GM19328 (cell line): ENCODE data around the gene TYROBP.
"Not testable (repeated sequence)": the region's sequence is repeated elsewhere in the genome, so short reads cannot be mapped to it uniquely, and the experiment has no call there.

Experiments used
- ATAC-seq: cut with Tn5 transposase; IDR thresholded peaks from one replicate; pipeline ENCODE4 v1.9.1; 2021; ENCODE audit warnings: mild to moderate bottlenecking, moderate library complexity; ENCODE audit not compliant: unreplicated experiment

The TYROBP gene

GRCh38 chr19:35908010-35908441 is at the start of gene TYROBP:
TYROBP (minus strand) TSS chr19:35908295; CDS start chr19:35908228, 67 bp downstream.
- no peak for ATAC-seq

GRCh38 chr19:35957411-35957810 is 49.3 kb upstream of the TYROBP start:
- ATAC-seq, result not testable (repeated sequence)

DNA sequence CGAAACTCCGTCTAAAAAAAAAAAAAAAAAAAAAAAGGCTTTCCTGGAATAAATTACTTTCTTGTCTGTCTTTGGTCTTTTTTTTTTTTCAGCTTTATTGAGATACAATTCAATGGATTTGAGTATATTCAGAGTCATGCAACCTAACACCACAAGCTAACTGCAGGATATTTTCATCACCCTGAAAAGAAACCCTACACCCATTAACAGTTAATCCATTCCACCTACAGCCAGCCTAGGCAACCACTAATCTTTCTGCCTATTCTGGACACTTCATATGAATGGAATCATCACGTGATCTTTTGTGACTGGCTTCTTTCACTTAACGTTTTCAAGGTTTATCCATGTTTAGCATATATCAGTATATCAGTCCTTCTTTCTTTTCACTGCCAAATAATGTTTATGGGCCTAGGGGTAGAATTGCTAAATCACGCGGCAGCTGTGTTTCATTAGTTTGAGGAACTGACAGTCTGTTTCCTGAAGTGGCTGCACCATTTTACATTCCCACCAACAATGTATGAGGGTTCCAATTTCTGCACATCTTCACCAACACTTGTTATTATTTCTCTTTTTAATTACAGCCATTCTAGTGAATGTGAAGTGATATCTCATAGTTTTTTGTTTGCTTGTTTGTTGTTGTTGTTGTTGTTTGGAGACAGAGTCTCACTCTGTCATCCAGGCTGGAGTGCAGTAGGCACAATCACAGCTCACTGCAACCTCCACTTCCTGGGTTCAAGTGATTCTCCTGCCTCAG is 48.0 kb upstream of the TYROBP start:
- no peak for ATAC-seq

GRCh38 chr19:35949131-35949530 is 41.0 kb upstream of the TYROBP start:
- no peak for ATAC-seq

DNA sequence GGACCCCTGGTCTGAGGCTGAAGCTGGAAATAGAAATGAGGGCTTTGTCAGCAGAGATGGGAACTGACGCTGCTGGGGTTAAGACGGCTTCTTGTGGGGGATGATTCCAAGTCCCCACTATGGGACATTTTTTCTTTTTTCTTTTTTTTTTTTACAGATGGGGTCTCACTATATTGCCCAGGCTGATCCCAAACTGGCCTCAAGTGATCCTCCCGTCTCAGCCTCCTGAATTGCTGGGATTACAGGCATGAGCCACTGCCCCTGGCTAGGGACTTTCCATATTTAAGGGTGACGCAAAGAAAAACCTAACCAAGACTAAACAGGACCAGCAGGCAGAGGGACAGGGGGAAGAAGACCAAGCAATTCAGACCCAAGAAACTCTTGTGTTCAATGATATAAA is 38.1 kb upstream of the TYROBP start:
- ATAC-seq, result no peak

GRCh38 chr19:35945121-35945790 is 37.2 kb upstream of the TYROBP start:
- no peak for ATAC-seq

DNA sequence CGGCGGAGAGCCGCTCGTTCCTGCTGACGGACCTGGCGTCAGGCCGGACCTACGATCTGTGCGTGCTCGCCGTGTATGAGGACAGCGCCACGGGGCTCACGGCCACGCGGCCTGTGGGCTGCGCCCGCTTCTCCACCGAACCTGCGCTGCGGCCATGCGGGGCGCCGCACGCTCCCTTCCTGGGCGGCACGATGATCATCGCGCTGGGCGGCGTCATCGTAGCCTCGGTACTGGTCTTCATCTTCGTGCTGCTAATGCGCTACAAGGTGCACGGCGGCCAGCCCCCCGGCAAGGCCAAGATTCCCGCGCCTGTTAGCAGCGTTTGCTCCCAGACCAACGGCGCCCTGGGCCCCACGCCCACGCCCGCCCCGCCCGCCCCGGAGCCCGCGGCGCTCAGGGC is 36.5 kb upstream of the TYROBP start:
- no peak for ATAC-seq

DNA sequence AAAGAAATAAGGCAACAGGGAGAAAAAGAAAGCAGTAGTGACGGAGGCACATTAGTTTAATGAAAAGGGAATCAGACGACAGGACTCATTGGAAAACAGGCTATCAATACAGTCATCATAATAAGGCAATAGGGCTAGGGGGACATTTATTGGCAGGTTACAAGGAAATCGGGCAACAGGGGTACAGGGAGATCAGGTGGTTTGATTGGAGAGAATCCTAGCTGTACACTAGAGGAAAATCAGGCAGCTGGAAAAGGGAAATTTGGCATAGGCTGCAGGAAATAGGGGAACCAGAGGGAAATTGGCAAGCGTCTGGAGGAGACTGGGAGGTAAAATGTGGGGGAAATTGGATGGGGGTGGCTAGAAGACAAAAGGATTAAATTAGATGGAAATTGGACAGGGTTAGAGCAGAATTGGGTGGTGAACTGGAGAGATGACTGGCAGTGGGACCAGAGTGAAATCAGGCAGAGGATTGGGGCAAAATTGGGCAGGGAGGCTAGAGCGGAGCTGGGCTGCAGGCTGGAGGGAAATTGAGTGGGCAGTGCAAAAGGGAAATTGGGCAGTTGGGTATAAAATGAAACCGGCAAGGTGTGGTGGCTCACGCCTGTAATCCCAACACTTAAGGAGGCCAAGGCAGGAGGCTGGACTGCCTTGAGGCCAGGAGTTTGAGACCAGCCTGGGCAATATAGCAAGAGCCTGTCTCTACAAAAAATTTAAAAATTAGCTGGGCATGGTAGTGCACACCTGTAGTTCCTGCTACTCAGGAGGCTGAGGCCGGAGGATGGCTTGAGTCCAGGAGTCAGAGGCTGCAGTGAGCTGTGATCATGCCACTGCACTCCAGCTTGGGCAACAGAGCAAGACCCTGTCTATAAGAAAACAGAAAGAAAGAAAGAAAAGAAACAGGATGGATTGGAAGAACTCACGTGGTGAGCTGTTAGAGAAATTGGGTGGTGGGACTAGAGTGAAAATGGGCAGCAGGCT is 35.5 kb upstream of the TYROBP start:
- ATAC-seq, result no peak

DNA sequence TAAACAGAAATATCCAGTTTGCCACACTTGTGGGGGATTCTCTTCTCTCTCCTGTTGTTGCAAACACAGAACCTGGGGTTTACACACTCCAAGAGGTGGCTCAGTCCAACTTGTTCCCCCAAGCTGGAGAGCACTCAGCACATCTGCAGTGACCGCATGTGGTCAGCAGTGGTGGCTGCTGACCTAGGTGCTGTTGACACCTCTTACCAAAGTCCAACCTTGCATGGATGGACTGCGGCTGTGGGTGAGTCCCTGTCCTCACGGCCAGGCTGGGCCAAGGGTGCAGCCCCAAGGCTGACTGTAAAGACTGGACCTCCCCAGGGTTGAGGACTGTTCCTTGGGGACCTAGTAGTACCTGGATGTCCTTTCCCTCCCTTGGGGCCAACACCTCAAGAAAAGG is 34.1 kb upstream of the TYROBP start:
- no peak for ATAC-seq

- no peak for ATAC-seq
Observed at GRCh38 chr19:35940839-35941238, 32.7 kb upstream of the TYROBP start.

DNA sequence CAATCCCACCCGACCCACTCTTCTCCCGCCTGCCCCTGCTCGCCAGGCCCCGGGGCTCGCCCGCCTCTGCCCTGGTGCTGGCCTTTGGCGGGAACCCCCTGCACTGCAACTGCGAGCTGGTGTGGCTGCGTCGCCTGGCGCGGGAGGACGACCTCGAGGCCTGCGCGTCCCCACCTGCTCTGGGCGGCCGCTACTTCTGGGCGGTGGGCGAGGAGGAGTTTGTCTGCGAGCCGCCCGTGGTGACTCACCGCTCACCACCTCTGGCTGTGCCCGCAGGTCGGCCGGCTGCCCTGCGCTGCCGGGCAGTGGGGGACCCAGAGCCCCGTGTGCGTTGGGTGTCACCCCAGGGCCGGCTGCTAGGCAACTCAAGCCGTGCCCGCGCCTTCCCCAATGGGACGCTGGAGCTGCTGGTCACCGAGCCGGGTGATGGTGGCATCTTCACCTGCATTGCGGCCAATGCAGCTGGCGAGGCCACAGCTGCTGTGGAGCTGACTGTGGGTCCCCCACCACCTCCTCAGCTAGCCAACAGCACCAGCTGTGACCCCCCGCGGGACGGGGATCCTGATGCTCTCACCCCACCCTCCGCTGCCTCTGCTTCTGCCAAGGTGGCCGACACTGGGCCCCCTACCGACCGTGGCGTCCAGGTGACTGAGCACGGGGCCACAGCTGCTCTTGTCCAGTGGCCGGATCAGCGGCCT is 32.1 kb upstream of the TYROBP start:
- ATAC-seq, result no peak

DNA sequence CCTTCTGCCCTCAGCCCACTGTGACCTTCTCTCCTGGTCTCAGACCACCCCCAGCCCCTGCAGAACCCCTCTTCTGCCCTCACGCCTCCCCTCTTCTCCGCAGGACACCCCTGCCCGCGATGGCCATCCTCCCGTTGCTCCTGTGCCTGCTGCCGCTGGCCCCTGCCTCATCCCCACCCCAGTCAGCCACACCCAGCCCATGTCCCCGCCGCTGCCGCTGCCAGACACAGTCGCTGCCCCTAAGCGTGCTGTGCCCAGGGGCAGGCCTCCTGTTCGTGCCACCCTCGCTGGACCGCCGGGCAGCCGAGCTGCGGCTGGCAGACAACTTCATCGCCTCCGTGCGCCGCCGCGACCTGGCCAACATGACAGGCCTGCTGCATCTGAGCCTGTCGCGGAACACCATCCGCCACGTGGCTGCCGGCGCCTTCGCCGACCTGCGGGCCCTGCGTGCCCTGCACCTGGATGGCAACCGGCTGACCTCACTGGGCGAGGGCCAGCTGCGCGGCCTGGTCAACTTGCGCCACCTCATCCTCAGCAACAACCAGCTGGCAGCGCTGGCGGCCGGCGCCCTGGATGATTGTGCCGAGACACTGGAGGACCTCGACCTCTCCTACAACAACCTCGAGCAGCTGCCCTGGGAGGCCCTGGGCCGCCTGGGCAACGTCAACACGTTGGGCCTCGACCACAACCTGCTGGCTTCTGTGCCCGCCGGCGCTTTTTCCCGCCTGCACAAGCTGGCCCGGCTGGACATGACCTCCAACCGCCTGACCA is 31.4 kb upstream of the TYROBP start:
- no peak for ATAC-seq

DNA sequence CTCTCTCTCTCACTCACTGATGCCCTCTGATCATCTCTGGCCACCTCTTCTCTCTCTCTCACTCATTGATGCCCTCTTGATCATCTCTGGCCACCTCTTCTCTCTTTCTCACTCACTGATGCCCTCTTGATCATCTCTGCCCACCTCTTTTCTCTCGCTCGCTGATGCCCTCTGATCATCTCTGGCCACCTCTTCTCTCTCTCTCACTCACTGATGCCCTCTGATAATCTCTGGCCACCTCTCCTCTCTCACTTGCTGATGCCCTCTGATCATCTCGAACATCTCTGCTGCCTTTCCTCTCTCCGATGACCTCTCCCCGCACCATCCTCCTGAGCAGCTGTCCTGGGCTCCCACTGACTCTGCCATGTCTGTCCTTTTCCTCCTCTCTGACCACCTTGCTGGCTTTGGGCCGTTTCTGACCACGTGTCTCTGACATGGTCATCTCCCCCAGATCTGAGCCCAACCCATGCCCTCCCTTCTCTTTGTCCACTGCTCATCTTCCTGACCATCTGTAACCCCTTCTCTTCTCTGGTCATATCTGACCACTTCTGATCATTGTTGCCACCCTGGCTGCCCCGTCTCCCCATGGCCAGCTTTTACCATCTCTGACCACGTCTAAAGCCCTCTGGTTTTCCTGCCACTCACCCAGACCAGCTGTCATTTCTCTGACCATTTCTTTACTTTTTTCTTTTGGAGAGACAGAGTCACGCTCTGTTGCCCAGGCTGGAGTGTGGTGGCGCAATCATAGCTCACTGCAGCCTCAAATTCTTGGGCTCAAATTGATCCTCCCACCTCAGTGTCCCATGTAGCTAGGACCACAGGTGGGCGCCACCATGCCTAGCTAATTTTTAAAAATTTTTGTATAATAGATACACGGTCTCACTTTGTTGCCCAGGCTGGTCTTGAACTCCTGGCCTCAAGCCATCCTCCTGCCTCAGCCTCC is 30.5 kb upstream of the TYROBP start:
- ATAC-seq, result no peak

GRCh38 chr19:35937345-35938281 is 29.5 kb upstream of the TYROBP start:
- ATAC-seq, result no peak

GRCh38 chr19:35936738-35937268 is 28.7 kb upstream of the TYROBP start:
- ATAC-seq, result no peak

- no peak for ATAC-seq
Observed at GRCh38 chr19:35935911-35936737, 28.0 kb upstream of the TYROBP start, which contains the start of gene LRFN3. LRFN3 (plus strand) TSS chr19:35936374; CDS start chr19:35939426, 3,052 bp downstream.
